ENCODE measurements around the gene MCM3AP.
A peak's percentile ranks its signal among the peaks of the same experiment; 100 is the strongest.
"Not testable (repeated sequence)": the region's sequence is repeated elsewhere in the genome, so short reads cannot be mapped to it uniquely, and the experiment has no call there.

The MCM3AP gene

DNA sequence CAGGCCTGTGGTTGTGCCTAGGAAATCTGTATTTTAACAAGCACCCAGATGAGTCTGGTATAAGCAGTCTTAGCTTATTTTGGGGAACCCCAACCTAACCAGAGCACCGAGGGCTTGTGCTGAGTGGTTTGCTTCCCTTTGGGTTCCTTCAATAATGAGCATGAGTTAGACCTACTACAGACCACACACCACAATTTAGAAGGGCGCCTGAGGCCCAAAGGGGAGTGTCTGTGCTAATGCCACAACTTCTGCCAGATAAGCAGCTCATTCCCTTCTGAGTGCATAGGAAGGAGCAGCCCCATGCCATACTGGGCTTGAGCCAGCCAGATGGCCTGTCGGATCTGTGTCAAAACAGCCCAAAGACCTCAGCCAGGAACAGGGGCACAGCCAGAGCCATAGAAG, 41.5 kb downstream of the MCM3AP start:
- DNase-seq (ENCODE audit: low read depth in 2 of 2): no peak

DNA sequence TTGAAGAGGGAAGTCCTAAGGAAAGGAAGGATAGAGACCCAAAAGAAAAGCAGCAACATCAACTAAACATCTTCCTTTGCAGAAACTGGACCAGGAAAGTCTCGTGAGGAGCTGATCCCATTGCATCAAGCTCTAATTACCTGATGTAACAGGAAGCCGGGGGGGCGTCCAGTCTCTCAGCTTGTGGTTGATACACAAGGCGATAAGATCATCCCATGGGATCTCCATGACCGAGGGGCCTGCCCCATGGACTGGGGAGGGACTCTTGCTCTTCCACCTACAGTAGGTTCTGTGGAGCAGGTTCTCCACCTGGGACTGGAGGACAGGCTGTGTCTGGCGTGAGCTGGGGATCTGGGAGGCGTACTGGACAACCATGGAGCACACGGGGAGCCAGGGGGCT, 42.1 kb downstream of the MCM3AP start:
- DNase-seq (ENCODE audit: low read depth in 2 of 2): no peak

DNA sequence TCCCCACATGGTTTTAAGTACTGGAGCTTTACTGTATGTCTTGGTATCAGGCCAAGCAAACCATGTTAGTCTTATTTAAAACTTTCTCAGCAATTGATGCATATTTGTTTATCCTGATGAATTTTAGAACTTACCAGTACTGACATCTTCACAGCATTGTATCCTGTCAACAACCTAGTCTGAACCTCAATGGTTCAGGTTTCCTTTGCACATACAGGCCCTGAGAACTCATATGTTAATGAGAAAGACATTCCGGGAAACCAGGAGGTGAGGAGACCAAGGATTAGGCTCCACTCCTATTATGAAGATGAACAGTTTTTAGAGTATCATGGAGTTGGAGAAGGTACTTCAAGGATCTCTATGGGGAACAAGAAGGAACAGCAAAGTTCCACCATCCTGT, 43.8 kb downstream of the MCM3AP start:
- DNase-seq (ENCODE audit: low read depth in 2 of 2): not testable (repeated sequence)

DNA sequence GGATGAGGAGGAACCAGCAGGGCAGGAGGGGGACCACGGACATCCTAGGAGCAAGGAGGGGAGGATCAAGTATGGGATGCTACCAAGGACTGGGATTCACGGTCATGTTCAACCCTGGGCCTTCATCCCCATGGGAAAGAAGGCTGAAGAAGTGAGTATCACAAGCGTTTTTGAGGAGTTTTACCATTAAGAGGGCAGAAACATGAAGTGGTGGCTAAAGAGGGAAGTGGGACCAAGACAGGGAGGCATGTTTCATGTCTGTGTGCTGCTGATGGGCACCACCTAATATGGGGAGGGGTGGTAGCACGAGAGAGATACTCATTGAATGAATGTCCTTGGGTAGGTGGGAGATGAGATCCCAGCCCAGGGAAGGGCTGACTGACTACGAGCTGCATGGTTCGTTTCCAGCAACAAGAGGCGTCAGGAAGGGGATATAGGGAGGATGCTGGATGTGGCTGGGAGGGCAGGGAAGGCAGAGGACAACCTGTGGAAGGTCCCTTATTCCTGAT, 45.5 kb downstream of the MCM3AP start:
- no peak for DNase-seq (ENCODE audit: low read depth in 2 of 2)

DNA sequence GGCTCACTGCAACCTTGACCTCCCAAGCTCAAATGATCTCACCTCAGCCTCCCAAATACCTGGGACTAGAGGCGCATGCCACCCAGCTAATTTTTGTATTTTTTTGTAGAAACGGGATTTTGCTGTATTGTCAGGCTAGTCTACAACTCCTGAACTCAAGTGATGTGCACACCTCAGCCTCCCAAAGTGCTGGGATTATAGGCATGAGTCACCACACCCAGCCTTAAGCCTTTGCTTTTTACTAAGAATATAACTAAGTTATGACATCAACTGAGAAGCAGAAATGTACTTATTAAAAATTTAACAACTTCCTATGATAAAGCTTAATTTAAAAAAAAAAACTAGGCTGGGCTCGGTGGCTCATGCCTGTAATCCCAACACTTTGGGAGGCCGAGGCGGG, 47.9 kb downstream of the MCM3AP start:
- DNase-seq (ENCODE audit: low read depth in 2 of 2): no peak

DNA sequence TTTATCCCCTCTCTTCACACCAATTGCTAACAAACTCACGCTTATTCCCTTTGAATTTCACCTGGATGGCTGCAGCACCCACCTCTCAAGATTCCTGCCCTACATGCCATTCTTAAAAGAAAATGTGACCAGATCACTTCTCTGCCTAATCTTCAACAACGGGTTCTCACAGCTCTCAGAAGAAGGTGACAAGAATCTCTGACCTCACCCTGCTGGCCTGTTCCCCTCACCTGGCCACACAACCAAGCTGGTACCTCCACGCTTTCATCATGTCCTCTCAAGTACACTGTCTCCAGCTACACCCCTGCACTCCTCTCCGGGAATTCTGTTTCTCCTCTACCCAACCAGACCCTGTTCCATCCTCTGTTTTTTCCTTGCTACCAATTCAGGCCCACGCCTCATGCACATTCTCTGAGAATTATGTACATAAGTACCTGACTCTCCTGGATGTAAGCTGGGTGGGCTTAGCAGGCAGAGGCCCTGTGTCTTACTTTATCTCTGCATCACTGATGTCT, 50.9 kb downstream of the MCM3AP start:
- no peak for DNase-seq (ENCODE audit: low read depth in 2 of 2)

DNA sequence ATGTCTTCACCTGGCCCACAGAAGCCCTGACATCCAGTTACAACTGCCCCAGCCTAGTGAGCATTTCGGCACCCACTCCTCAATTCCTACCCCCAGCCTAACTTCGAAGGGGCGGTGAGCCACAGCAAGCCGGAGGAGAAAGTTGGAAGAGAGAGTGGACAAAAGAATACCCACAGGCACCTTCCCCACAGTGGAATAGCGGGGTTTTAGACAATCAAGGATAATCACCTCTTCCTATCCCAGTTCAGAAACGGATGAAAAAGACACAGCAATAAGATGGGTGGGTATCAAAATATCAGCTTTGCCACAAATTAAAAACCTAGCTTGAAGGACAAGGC, 55.5 kb downstream of the MCM3AP start:
- DNase-seq (ENCODE audit: low read depth in 2 of 2): no peak

DNA sequence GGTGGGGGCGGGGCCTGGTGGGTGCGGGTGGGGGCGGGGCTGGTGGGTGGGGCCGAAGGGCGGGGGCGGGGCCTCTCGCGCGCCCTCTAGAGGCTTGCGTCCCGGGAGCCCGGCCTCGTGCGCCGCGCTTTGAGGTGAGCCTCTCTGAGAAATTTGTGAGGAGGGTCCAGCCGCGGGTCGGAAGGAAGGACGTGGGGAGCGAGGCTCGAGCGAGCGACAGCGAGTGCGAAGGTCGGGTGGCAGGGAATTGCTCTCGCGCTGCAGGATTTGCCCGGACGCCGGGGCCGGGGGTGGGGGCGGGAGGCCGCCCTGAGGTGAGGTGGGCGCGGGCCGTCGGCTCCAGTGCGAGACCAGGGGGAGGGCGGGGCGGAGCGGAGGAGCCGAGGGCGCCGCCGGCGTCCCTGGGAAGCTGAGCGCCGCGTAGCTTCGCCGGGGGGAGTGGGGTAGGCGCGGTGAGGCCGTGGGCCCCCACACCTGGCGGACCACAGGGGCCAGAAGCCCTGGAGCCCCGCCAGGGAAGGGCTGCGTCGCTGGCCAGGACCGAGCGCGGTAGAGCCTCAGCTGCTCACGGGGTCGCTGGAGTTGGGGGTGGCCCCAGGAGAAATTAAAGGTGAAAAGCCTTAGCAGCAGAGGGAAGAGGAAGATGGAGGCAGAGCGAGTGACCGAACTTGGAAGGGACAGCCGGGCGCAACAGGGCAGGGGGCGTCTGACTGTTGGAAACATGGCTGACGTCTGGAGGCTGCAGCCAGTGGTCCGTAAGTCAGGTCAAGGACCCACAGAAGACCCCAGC, 56.1 kb downstream of the MCM3AP start:
- DNase-seq (ENCODE audit: low read depth in 2 of 2): peak in 1 of 2 donors; percentile 40

DNA sequence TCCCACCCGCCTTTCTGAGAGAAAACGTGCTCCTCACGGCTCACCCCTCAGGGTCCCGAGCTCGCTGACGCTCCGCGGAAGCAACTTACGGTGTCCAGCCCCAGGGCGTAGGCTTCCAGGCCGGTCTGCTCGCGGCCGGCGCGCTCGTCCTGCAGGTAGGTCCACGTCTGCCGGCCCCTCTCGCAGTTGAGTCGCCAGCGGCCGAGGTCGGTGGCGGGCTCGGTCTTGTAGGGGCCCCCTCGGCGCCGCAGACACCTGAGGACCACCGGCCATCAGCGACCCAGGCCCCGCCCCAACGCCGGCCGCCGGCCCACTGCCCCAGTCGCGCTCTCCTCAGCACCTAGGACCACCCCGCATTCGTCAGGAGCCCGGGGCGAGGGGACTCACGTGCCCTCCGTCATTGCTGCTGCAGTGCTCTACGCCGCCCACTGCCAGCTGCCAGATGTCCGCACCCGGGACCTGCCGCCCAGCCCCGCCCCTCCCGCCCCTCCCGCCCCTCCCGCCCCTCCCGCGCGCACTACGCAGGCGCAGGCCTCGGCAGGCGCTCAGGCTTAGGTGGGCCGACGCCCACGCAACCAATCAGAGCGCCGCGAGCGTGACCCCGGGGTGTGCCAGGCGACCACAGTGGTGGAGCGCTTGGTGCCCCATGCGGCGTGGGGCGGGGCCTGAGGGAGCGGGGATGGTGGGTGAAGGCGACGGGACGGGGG, 56.9 kb downstream of the MCM3AP start, which contains the start of gene LSS:
Gene LSS (minus strand): TSS at position 430 of the 707 bp plus-strand sequence. CDS start 29 bp downstream, at position 401.
- peak; percentile 96 to 99 for DNase-seq (ENCODE audit: low read depth in 2 of 2)

DNA sequence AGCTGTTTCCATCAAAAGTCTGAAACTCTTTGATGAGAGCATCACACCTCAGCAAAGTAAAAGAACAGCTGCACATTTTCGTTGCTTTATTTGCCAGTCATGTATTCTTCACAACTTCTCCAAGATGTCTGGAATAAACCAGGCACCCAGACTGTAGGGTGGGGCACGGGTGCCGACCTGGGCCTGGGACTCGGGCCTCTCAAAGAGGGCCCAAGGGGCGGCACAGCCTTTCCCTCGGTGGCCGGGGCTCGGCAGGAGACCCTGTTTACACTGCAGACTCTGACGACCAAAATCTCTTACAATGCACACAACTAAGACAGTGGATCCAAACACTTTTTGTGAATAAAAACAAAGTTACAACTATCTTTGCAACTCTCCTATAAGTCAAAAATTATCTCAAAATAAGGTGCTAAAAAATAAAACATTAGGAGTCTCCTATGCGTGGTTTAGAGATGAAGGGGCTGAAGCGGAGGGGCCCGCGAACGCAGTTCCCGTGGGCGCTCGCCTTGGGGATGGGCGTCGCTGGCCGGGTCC, 57.5 kb downstream of the MCM3AP start:
- no peak for DNase-seq (ENCODE audit: low read depth in 2 of 2)

DNA sequence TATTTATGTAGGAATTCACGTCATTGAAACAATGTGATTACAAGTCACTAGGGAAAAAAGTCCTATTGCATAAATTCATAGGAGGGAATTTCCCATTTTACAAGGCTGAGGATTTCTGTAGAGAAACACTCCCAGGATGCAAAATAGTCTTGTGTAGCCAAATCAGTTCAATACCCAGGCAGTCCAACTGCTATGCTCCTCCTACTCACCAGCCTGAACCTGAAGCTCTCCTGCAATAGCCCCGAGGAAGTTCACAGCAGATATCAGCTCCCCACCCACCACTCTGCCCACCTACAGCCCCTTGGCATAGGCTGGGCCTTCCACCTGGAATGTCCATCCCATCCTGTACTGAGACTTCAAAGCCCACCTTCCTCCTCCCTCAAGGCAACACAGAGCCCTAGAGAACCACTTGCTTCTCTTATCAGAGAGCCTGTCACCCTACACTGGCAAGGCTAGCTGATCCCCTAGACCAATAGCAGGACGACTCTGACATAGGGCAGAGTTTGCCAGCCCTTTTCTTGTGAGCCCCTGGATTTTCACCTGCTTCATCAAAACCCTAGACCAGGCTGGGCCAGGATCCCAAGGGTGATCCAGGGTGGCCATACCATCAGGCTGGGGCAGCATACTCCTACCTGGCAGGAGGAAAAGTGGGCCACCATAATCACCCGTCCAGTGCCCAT, 58.4 kb downstream of the MCM3AP start:
- DNase-seq (ENCODE audit: low read depth in 2 of 2): no peak

DNA sequence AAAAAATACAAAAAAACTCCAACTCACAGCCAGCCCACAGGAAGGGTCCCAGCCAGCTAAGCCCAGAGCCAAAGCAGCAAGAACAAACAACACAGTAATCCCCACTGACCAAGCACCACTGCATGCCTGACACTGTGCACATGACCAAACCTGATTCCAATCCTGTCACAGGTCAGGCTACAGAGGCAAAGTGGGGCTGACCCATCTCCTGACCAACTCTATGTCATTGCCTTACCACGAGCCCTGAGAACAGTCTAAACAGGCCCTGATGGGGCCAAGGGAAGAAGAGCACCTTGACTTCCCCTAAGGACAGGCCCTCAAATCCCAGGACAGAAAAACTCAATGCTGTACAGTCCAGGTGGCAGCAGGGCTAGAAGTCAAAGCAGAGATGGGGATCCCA, 59.3 kb downstream of the MCM3AP start:
- DNase-seq (ENCODE audit: low read depth in 2 of 2): no peak

DNA sequence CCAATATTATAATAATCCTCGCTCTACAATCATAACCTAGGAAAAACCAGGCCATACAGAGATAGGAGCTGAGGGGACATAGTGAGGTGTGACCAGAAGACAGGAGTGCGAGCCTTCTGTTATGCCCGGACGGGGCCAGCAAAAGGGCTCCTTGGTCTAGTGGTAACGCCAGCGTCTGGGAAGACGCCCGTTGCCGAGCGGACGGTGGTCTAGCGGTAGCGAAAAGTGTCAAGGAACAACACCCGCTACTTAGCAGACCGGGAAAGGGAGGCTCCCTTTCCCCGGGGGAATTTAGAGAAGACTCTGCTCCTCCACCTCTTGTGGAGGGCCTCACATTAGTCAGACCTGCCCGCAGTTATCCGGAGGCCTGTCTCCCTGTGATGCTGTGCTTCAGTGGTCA, 61.8 kb downstream of the MCM3AP start:
- not testable (repeated sequence) for DNase-seq (ENCODE audit: low read depth in 2 of 2)

DNA sequence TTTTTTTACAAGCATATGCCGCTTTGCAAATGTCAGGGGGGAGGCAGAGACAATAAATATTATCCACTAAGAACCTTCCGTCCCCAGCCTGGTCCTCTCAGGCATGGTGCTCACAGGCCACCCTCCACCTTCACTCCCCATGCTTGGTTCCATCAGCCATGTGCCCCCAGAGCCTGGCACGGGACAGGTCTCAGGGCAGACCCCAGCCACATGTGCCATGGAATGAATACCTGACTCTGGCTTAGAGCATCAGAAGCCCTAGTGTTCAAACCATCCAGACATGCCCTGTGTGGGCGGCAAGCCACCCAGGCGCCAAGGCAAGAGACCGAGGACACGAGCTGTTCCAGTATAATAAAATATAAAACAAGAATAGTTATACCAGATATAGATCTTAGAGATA, 62.2 kb downstream of the MCM3AP start:
- no peak for DNase-seq (ENCODE audit: low read depth in 2 of 2)

DNA sequence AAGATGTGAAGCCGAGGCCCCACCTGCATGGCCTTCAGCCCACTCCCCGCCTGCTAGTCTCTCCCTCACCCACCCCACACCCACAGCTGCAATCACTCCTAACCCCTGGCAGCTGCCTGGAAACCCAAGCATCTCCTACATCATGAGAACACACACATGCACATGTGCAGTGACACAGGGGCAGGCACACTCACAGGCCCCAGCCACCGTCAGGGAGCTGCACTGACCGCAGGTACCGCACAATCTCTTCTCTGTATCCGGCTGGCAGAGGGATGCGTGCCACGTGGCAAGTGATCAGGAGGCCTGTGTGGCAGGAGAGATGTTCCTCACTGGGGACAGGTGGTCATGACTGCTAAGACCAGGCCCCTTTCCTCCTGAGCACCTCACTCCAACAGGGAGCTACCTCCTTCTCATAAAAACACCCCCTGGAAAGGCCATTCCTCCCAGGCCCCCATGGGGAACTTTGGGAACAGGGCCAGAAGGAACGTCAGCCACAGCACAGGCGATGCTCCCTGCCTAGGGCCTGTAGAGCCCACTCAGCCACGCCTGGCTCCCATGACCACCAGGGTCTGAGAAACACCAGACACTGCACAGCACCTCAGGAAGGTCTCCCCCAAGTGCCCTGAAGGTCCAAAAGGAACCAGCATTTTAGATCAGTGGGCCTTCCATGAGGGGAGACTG, 62.8 kb downstream of the MCM3AP start:
- no peak for DNase-seq (ENCODE audit: low read depth in 2 of 2)

DNA sequence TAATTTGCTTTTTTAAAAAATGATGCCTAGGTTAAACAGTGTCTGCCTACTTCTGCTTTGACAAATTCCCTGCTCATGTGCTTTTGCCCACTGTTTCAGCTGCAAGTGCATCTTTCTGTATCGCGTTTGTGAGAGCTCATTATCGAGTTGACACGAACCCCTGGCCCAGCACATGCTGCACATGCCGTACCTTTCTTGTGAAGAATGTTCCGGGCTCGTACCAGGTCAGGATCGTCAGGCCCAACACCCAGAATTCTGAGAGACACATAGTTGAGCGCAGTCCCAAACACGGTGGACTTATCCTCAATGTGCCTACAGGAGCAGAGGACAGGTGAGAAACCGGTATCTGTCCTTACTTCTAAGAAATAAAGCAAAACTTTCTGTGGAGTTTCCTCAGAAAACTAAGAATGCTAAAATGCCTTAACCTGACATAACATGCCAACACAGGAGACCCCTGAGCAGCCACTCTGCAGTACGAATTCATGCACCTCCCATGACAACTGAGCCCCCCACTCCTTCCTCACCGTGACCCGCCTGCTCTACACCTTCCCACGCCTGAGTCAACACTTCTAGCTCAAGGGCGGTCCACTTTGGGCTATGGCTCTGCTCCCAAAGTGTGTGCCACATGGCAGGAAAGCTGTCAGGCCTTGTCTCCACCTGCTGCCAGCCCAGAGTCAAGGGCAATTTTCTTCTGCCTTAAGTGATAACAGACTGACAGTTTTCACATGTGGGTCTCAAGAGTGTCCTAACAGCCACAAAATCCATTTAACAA, 63.6 kb downstream of the MCM3AP start:
- no peak for DNase-seq (ENCODE audit: low read depth in 2 of 2)

DNA sequence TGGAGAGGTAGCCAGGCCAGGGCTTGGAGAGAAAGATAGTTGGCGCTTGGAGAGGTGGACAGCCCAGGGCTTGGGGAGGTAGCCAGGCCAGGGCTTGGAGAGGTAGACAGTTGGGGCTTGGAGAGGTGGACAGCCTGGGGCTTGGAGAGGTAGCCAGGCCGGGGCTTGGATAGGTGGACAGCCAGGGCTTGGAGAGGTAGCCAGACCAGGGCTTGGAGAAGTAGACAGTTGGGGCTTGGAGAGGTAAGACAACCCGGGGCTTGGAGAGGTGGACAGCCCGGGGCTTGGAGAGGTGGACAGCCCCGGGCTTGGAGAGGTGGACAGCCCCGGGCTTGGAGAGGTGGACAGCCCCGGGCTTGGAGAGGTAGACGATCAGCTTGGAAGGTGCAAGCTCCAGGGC, 64.6 kb downstream of the MCM3AP start:
- no peak for DNase-seq (ENCODE audit: low read depth in 2 of 2)

DNA sequence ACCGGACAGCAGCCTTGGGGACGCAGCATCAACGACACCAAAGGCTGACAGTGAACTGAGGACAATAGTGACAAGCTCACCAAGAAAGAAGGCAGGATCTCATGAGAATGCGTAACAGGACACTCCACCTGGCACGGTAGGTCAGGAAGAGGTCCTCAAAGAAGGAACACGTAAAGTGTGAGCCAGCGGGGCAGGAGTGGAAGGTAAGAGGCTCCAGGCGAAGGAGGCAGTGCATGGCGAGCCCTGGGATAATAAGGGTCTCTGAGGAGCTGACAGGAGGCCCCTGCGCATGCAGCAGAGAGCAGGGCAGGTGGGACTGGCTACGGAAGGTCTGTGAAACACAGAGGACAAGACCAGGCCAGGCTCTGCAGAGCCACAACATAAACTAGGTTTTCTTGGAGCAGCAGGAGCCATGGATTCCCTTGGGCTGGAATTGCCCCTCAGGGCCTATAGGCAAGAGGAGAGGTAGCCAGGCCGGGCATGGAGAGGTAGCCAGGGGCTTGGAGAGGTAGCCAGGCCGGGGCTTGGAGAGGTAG, 65.1 kb downstream of the MCM3AP start:
- no peak for DNase-seq (ENCODE audit: low read depth in 2 of 2)

DNA sequence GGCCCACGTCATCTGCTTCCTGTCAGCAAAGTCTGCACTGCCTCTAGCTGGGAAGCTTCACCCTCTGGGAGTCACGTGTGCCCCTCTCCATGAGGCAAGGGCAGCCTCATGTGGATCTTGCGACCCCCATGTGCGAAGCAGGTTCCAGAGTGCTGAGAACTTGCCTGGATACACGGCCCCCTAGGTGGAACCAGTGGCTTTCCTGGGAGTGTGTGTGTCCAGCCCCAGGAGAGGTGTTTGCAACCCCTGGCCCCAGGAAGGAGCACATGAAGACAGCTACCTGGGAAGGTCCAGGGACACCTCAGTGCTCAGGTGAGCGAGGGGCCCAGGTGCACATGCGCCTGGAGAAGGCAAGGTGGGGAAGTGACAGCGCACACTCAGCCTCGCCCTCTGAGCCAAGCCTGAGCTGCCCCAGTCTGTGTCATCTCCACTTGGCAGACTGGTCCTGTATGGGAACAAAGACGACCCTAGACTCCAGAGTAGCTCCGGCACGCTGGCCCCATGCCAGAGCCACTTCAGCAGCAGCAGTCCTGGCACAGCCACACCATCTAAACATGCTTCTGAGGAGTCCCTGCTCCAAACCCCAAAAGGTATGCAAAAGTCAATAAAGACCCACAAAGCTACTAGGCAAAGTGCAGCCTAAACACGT, 65.7 kb downstream of the MCM3AP start:
- DNase-seq (ENCODE audit: low read depth in 2 of 2): no peak

All from stimulated activated CD8-positive, alpha-beta memory T cell treated with anti-CD3 and anti-CD28 coated beads, Interleukin-7, amount 100 ng/mL, for 4 hours (primary cell).